HG03558 (cell line): ENCODE measurements around the gene RPS6KA3.

Source experiments
- ATAC-seq: cut with Tn5 transposase; IDR thresholded peaks from one replicate; pipeline ENCODE4 v1.9.1; 2021; ENCODE audit warnings: moderate number of reproducible peaks; ENCODE audit not compliant: unreplicated experiment; ENCODE audit errors: extremely low read depth

The RPS6KA3 gene

GRCh38 chrX:20112022-20112774 is 154.5 kb downstream of the RPS6KA3 start:
- ATAC-seq = no peak

DNA sequence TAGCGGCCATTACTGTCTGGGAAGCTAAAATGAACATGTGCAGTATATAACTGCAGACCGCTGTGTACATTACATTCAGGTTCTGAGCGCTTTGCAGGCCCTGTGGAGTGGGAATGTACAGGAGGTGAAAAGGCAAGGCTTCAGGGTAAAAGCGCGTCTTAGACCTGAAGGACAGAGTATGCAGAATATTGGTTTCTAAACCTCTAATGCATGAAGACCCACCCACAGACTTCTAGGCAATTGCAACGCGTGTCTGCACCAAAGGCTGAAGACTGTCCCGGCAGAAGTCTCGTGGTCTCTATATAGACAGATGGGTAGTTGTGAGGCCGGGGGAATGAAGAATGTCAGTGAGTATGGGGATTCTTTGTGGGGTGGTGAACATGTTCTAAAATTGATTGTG is 155.4 kb downstream of the RPS6KA3 start:
- ATAC-seq = no peak

GRCh38 chrX:20101934-20102581 is 164.7 kb downstream of the RPS6KA3 start:
- no peak for ATAC-seq
